Stimulated activated CD4-positive, alpha-beta T cell treated with anti-CD3 and anti-CD28 coated beads, Interleukin-4, amount 100 ng/mL, for 24 hours (primary cell): ENCODE data around the gene HTR3E.
"Not testable (repeated sequence)": the region's sequence is repeated elsewhere in the genome, so short reads cannot be mapped to it uniquely, and the experiment has no call there.

ENCODE experiments used
- DNase-seq: peaks from one replicate; pipeline ENCODE4 v3.0.0-alpha.2; 2020

Gene HTR3E

GRCh38 chr3:184117636-184118035 is 20.8 kb downstream of the HTR3E start:
- no peak for DNase-seq

- DNase-seq = not testable (repeated sequence)
Observed at GRCh38 chr3:184121031-184121430, 24.2 kb downstream of the HTR3E start.

- DNase-seq = no peak
Observed at GRCh38 chr3:184126006-184126405, 29.1 kb downstream of the HTR3E start.

- DNase-seq = no peak
Observed at GRCh38 chr3:184129012-184129411, 32.1 kb downstream of the HTR3E start.

- DNase-seq = no peak
Observed at GRCh38 chr3:184132945-184133344, 36.1 kb downstream of the HTR3E start.

- DNase-seq = peak; percentile 70
Observed at GRCh38 chr3:184133840-184134745, 37.2 kb downstream of the HTR3E start.

GRCh38 chr3:184134746-184135148 is 37.9 kb downstream of the HTR3E start:
- DNase-seq = no peak

GRCh38 chr3:184135149-184135910 is 38.5 kb downstream of the HTR3E start, which contains the start of gene EIF2B5:
Gene EIF2B5 (plus strand): TSS chr3:184135358. CDS start chr3:184135386, 28 bp downstream.
- peak; percentile 91 for DNase-seq

- DNase-seq = no peak
Observed at GRCh38 chr3:184135911-184136260, 39.0 kb downstream of the HTR3E start.

GRCh38 chr3:184140436-184140835 is 43.6 kb downstream of the HTR3E start:
- DNase-seq = no peak

- DNase-seq = no peak
Observed at GRCh38 chr3:184142199-184142598, 45.3 kb downstream of the HTR3E start.

- DNase-seq = no peak
Observed at GRCh38 chr3:184143327-184143726, 46.5 kb downstream of the HTR3E start.

- DNase-seq = no peak
Observed at GRCh38 chr3:184144505-184144904, 47.6 kb downstream of the HTR3E start.

- peak; percentile 26 for DNase-seq
Observed at GRCh38 chr3:184145111-184145524, 48.3 kb downstream of the HTR3E start.

GRCh38 chr3:184145751-184146270 is 48.9 kb downstream of the HTR3E start:
- no peak for DNase-seq

- DNase-seq = no peak
Observed at GRCh38 chr3:184148076-184148475, 51.2 kb downstream of the HTR3E start.

- no peak for DNase-seq
Observed at GRCh38 chr3:184149123-184149522, 52.3 kb downstream of the HTR3E start.

- not testable (repeated sequence) for DNase-seq
Observed at GRCh38 chr3:184149770-184150169, 52.9 kb downstream of the HTR3E start.

GRCh38 chr3:184154885-184155643 is 58.2 kb downstream of the HTR3E start, which contains the start of gene DVL3:
Gene DVL3 (plus strand): TSS chr3:184155377. CDS start chr3:184155636, 259 bp downstream.
- DNase-seq = peak; percentile 31

- DNase-seq = peak; percentile 59
Observed at GRCh38 chr3:184155644-184156521, 59.0 kb downstream of the HTR3E start.

GRCh38 chr3:184156522-184156955 is 59.7 kb downstream of the HTR3E start:
- no peak for DNase-seq
